OCI-LY3 (cell line): ENCODE measurements around the gene PIAS3.

ENCODE experiments used
- H2AFZ ChIP-seq: fragments of 200-600, 300-600 bp; shearing (Covaris generic); 2 replicates; pipeline ENCODE4 v1.6.0; 2014; ENCODE audit warnings: antibody characterized with exemption, low read depth, low read length
- H3K27ac ChIP-seq: fragments of 200-600, 300-600 bp; sonication (generic); 2 replicates; pipeline ENCODE4 v1.5.1; 2014; ENCODE audit warnings: mild to moderate bottlenecking, low read length, moderate library complexity, mixed read lengths
- H3K27me3 ChIP-seq: fragments of 200-600, 300-600 bp; sonication (generic); 2 replicates; pipeline ENCODE4 v1.6.1; 2014; ENCODE audit warnings: low read depth, low read length, mixed read lengths
- H3K36me3 ChIP-seq: fragments of 200-600, 300-600 bp; sonication (generic); replicated peaks from 2 replicates; pipeline ENCODE3; 2014; ENCODE audit warnings: low read depth, low read length, mixed read lengths
- H3K4me1 ChIP-seq: fragments of 300-600, 200-600 bp; sonication (generic); 2 replicates; pipeline ENCODE4 v1.6.1; 2014; ENCODE audit warnings: low read length, mixed read lengths
- H3K4me2 ChIP-seq: fragments of 200-600, 300-600 bp; sonication (generic); 2 replicates; pipeline ENCODE4 v1.6.1; 2014; ENCODE audit warnings: low read length, mixed read lengths
- H3K4me3 ChIP-seq: fragments of 300-600, 200-600 bp; sonication (generic); 2 replicates; pipeline ENCODE4 v1.5.1; 2014; ENCODE audit warnings: antibody characterized with exemption, mild to moderate bottlenecking, low read length, moderate library complexity
- H3K79me2 ChIP-seq: fragments of 300-600, 200-600 bp; shearing (Covaris generic); 2 replicates; pipeline ENCODE4 v1.6.1; 2014; ENCODE audit warnings: mild to moderate bottlenecking, low read length, mixed read lengths
- H3K9ac ChIP-seq: fragments of 300-600, 200-600 bp; shearing (Covaris generic); 2 replicates; pipeline ENCODE4 v1.6.0; 2014; ENCODE audit warnings: mild to moderate bottlenecking, low read length, moderate library complexity
- H3K9me3 ChIP-seq: fragments of 200-600, 300-600 bp; shearing (Covaris generic); 2 replicates; pipeline ENCODE4 v1.6.1; 2014; ENCODE audit warnings: low read length, mixed read lengths; ENCODE audit not compliant: insufficient read depth
- H4K20me1 ChIP-seq: fragments of 200-600, 300-600 bp; sonication (generic); 2 replicates; pipeline ENCODE4 v1.6.1; 2016; ENCODE audit warnings: low read length, mixed read lengths; ENCODE audit not compliant: insufficient read depth
- EZH2phosphoT487 ChIP-seq: fragments of 200-600 bp; shearing (Covaris generic); IDR thresholded peaks from 2 replicates; pipeline ENCODE4 v1.6.1; 2018; ENCODE audit warnings: antibody characterized with exemption, mixed run types, low read depth
- TF ChIP-seq, protein P1 (sequence below): fragments of 200-600, 300-600 bp; sonication (generic); IDR thresholded peaks from 2 replicates; pipeline ENCODE4 v1.5.1; 2014; ENCODE audit warnings: antibody characterized with exemption, low read length, low read depth

PIAS3 gene

GRCh38 chr1:145806408-145806807 lies 52.5 kb downstream of the PIAS3 start:
- no peak overlapping the region for H3K9ac ChIP-seq
- peaks cover 77% of the 10 kb centered on the region for H3K79me2 ChIP-seq
- peaks cover 54% of the 10 kb centered on the region for H4K20me1 ChIP-seq
- H2AFZ ChIP-seq, result no peak overlapping the region
- H3K4me1 ChIP-seq, result peaks cover 12% of the 10 kb centered on the region; the same call in 1 of the 2 replicates
- no peak overlapping the region for H3K27ac ChIP-seq
- TF ChIP-seq, protein P1, sequence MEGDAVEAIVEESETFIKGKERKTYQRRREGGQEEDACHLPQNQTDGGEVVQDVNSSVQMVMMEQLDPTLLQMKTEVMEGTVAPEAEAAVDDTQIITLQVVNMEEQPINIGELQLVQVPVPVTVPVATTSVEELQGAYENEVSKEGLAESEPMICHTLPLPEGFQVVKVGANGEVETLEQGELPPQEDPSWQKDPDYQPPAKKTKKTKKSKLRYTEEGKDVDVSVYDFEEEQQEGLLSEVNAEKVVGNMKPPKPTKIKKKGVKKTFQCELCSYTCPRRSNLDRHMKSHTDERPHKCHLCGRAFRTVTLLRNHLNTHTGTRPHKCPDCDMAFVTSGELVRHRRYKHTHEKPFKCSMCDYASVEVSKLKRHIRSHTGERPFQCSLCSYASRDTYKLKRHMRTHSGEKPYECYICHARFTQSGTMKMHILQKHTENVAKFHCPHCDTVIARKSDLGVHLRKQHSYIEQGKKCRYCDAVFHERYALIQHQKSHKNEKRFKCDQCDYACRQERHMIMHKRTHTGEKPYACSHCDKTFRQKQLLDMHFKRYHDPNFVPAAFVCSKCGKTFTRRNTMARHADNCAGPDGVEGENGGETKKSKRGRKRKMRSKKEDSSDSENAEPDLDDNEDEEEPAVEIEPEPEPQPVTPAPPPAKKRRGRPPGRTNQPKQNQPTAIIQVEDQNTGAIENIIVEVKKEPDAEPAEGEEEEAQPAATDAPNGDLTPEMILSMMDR, result no peak
- TF ChIP-seq EZH2phosphoT487, result no peak
- no peaks in the 10 kb centered on the region for H3K9me3 ChIP-seq
- no peak overlapping the region for H3K4me3 ChIP-seq
- H3K4me2 ChIP-seq, result no peak overlapping the region
- no peaks in the 10 kb centered on the region for H3K27me3 ChIP-seq
- H3K36me3 ChIP-seq, result no peaks in the 10 kb centered on the region

DNA sequence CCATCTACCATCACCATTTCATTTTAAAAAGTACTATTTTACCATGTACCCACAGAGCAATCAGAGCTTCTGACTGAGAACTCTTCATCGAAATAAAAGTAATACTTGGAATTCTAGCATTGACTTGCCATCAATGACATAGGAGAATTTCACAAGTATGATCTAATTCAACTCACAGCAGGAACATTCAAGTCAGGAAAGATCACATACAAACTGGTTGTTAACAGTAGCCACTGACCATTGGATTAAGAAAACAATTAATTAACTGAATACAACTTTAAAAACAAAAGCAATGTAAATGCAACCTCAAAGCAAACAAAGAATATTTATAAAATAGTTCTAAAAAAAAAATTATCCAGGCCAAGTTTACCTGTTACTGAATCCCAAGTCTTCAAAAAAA lies 53.8 kb downstream of the PIAS3 start:
- peaks cover 90% of the 10 kb centered on the region for H3K79me2 ChIP-seq
- peaks cover 12% of the 10 kb centered on the region; the same call in 1 of the 2 replicates for H3K4me1 ChIP-seq
- H4K20me1 ChIP-seq, result peaks cover 59% of the 10 kb centered on the region
- H2AFZ ChIP-seq, result no peak overlapping the region
- H3K4me3 ChIP-seq, result no peak overlapping the region
- no peaks in the 10 kb centered on the region for H3K27me3 ChIP-seq
- H3K36me3 ChIP-seq, result peaks cover 3% of the 10 kb centered on the region
- no peaks in the 10 kb centered on the region for H3K9me3 ChIP-seq
- H3K9ac ChIP-seq, result no peak overlapping the region
- no peak overlapping the region for H3K27ac ChIP-seq
- no peak overlapping the region for H3K4me2 ChIP-seq
- TF ChIP-seq, protein P1, result no peak
- TF ChIP-seq EZH2phosphoT487, result no peak

- Histone ChIP-seq H3K27me3 (no peaks in the 10 kb centered on the region), H3K9me3 (no peaks in the 10 kb centered on the region), H3K4me3 (no peak overlapping the region), H3K4me2 (no peak overlapping the region), H3K9ac (no peak overlapping the region), H2AFZ (no peak overlapping the region), H3K36me3 (peaks cover 9% of the 10 kb centered on the region), H3K4me1 (peaks cover 12% of the 10 kb centered on the region; the same call in 1 of the 2 replicates), H4K20me1 (peaks cover 61% of the 10 kb centered on the region), H3K27ac (no peak overlapping the region), H3K79me2 (peaks cover 95% of the 10 kb centered on the region)
- TF ChIP-seq, protein P1, result no peak
- no peak for TF ChIP-seq EZH2phosphoT487
Measured at GRCh38 chr1:145804235-145805045, 54.4 kb downstream of the PIAS3 start.

GRCh38 chr1:145799806-145800205 lies 59.1 kb downstream of the PIAS3 start:
- H2AFZ ChIP-seq, result no peak overlapping the region
- no peak overlapping the region for H3K9ac ChIP-seq
- peaks cover 38% of the 10 kb centered on the region for H4K20me1 ChIP-seq
- no peak overlapping the region for H3K4me2 ChIP-seq
- peaks cover 38% of the 10 kb centered on the region for H3K36me3 ChIP-seq
- H3K79me2 ChIP-seq, result peaks cover 76% of the 10 kb centered on the region
- no peak for TF ChIP-seq EZH2phosphoT487
- TF ChIP-seq, protein P1, result no peak
- H3K4me3 ChIP-seq, result no peak overlapping the region
- peaks cover 12% of the 10 kb centered on the region; the same call in 1 of the 2 replicates for H3K4me1 ChIP-seq
- peaks cover 24% of the 10 kb centered on the region for H3K9me3 ChIP-seq
- H3K27ac ChIP-seq, result no peak overlapping the region
- no peaks in the 10 kb centered on the region for H3K27me3 ChIP-seq
